Osteocyte (in vitro differentiated cells): ENCODE measurements around the gene RASA1. TPM values are rescaled to one million over a fixed set of nuclear protein-coding genes. Genes with fewer than 3 reads are reported as not detected.
A peak's percentile ranks its signal among the peaks of the same experiment; 100 is the strongest.

ENCODE experiments used
- DNase-seq: peaks from one replicate; pipeline ENCODE4 v3.0.0; 2021; ENCODE audit warnings: mixed read lengths; ENCODE audit not compliant: unreplicated experiment; ENCODE audit errors: extremely low spot score
- H3K27ac Mint-ChIP-seq: one replicate; pipeline ENCODE4 v1.8.0; 2021; ENCODE audit warnings: mild to moderate bottlenecking, mixed read lengths; ENCODE audit not compliant: unreplicated experiment
- H3K27me3 Mint-ChIP-seq: one replicate; pipeline ENCODE4 v1.8.0; 2021; ENCODE audit warnings: mixed read lengths; ENCODE audit not compliant: unreplicated experiment
- H3K36me3 Mint-ChIP-seq: one replicate; pipeline ENCODE4 v1.8.0; 2021; ENCODE audit warnings: mixed read lengths; ENCODE audit not compliant: unreplicated experiment
- H3K4me1 Mint-ChIP-seq: one replicate; pipeline ENCODE4 v1.8.0; 2021; ENCODE audit warnings: mixed read lengths; ENCODE audit not compliant: unreplicated experiment
- H3K4me3 Mint-ChIP-seq: one replicate; pipeline ENCODE4 v1.8.0; 2021; ENCODE audit warnings: mild to moderate bottlenecking, moderate library complexity, mixed read lengths; ENCODE audit not compliant: unreplicated experiment
- H3K9me3 Mint-ChIP-seq: one replicate; pipeline ENCODE4 v1.8.0; 2021; ENCODE audit warnings: mixed read lengths; ENCODE audit not compliant: unreplicated experiment
- CTCF ChIP-seq: fragments of 200-600 bp; sonication (generic); IDR thresholded peaks from 2 replicates; pipeline ENCODE4 v1.5.0; 2021; ENCODE audit warnings: antibody characterized with exemption, mild to moderate bottlenecking, moderate library complexity
- total RNA-seq: library from RNA; stranded (reverse); gene quantifications from 2 replicates; pipeline ENCODE4 v1.2.1, GENCODE V29; 2021

RASA1 gene
- total RNA-seq, 1 donor from 2014 or later: 32.1 TPM

GRCh38 chr5:87372705-87373104 lies 105.0 kb downstream of the RASA1 start:
- Mint-ChIP-seq H3K4me3 (no peak overlapping the region), H3K9me3 (no peaks in the 10 kb centered on the region), H3K4me1 (no peaks in the 10 kb centered on the region), H3K36me3 (peaks cover 46% of the 10 kb centered on the region), H3K27me3 (no peaks in the 10 kb centered on the region), H3K27ac (no peak overlapping the region)
- no peak for DNase-seq
- no peak for TF ChIP-seq CTCF

GRCh38 chr5:87382224-87382623 lies 114.5 kb downstream of the RASA1 start:
- Mint-ChIP-seq H3K36me3 (peaks cover 37% of the 10 kb centered on the region), H3K4me1 (peaks cover 16% of the 10 kb centered on the region), H3K9me3 (no peaks in the 10 kb centered on the region), H3K4me3 (no peak overlapping the region), H3K27me3 (no peaks in the 10 kb centered on the region), H3K27ac (no peak overlapping the region)
- DNase-seq: no peak
- no peak for TF ChIP-seq CTCF

- TF ChIP-seq CTCF: no peak
- H3K9me3 Mint-ChIP-seq: no peaks in the 10 kb centered on the region
- H3K4me3 Mint-ChIP-seq: no peak overlapping the region
- no peak for DNase-seq
- H3K36me3 Mint-ChIP-seq: peaks cover 32% of the 10 kb centered on the region
- no peaks in the 10 kb centered on the region for H3K27me3 Mint-ChIP-seq
- H3K27ac Mint-ChIP-seq: peak overlapping the region; percentile 49
- peaks cover 24% of the 10 kb centered on the region for H3K4me1 Mint-ChIP-seq
Observed at GRCh38 chr5:87383216-87383615, 115.5 kb downstream of the RASA1 start.

GRCh38 chr5:87385802-87386201 lies 118.1 kb downstream of the RASA1 start:
- H3K27ac Mint-ChIP-seq: no peak overlapping the region
- H3K27me3 Mint-ChIP-seq: no peaks in the 10 kb centered on the region
- no peak for DNase-seq
- TF ChIP-seq CTCF: no peak
- H3K9me3 Mint-ChIP-seq: no peaks in the 10 kb centered on the region
- peaks cover 41% of the 10 kb centered on the region for H3K4me1 Mint-ChIP-seq
- H3K36me3 Mint-ChIP-seq: peaks cover 35% of the 10 kb centered on the region
- H3K4me3 Mint-ChIP-seq: no peak overlapping the region

- no peak for DNase-seq
- H3K4me3 Mint-ChIP-seq: no peak overlapping the region
- H3K27me3 Mint-ChIP-seq: no peaks in the 10 kb centered on the region
- H3K9me3 Mint-ChIP-seq: no peaks in the 10 kb centered on the region
- H3K27ac Mint-ChIP-seq: peak overlapping the region; percentile 58
- H3K36me3 Mint-ChIP-seq: peaks cover 44% of the 10 kb centered on the region
- peaks cover 54% of the 10 kb centered on the region for H3K4me1 Mint-ChIP-seq
- TF ChIP-seq CTCF: no peak
Observed at GRCh38 chr5:87388129-87388528, 120.4 kb downstream of the RASA1 start.
